ENCODE data around the gene TFEC.
"Not testable (repeated sequence)": the region's sequence is repeated elsewhere in the genome, so short reads cannot be mapped to it uniquely, and the experiment has no call there.

TFEC gene

GRCh38 chr7:116024826-116025809 lies 5.4 kb downstream of the TFEC start:
- in situ Hi-C loops (cut with HindIII; ENCODE audit: low sequenced_read_pairs), result no loop called here
- no peak for DNase-seq (ENCODE audit: low read depth)
- TF ChIP-seq CTCF (IDR thresholded peaks at IDR 0.05; ENCODE audit: low read depth, low read length, missing control alignments), result no peak
- H3K4me3 ChIP-seq (ENCODE audit: low read depth, low read length), result no peak overlapping the region

GRCh38 chr7:116021237-116021636 lies 9.3 kb downstream of the TFEC start:
- no peak for DNase-seq (ENCODE audit: low read depth)
- TF ChIP-seq CTCF (IDR thresholded peaks at IDR 0.05; ENCODE audit: low read depth, low read length, missing control alignments), result no peak
- in situ Hi-C loops (cut with HindIII; ENCODE audit: low sequenced_read_pairs), result no loop called here
- H3K4me3 ChIP-seq (ENCODE audit: low read depth, low read length), result no peak overlapping the region

- no peak overlapping the region for H3K4me3 ChIP-seq (ENCODE audit: low read depth, low read length)
- in situ Hi-C loops (cut with HindIII; ENCODE audit: low sequenced_read_pairs), result no loop called here
- no peak for TF ChIP-seq CTCF (IDR thresholded peaks at IDR 0.05; ENCODE audit: low read depth, low read length, missing control alignments)
- no peak for DNase-seq (ENCODE audit: low read depth)
Measured at GRCh38 chr7:116018731-116019130, 11.8 kb downstream of the TFEC start.

- H3K4me3 ChIP-seq (ENCODE audit: low read depth, low read length), result no peak overlapping the region
- in situ Hi-C loops (cut with HindIII; ENCODE audit: low sequenced_read_pairs), result no loop called here
- no peak for DNase-seq (ENCODE audit: low read depth)
- no peak for TF ChIP-seq CTCF (IDR thresholded peaks at IDR 0.05; ENCODE audit: low read depth, low read length, missing control alignments)
Measured at GRCh38 chr7:116013675-116014074, 16.9 kb downstream of the TFEC start.

- TF ChIP-seq CTCF (IDR thresholded peaks at IDR 0.05; ENCODE audit: low read depth, low read length, missing control alignments), result no peak
- DNase-seq (ENCODE audit: low read depth), result no peak
- in situ Hi-C loops (cut with HindIII; ENCODE audit: low sequenced_read_pairs), result no loop called here
Measured at GRCh38 chr7:116011584-116011983, 19.0 kb downstream of the TFEC start.

GRCh38 chr7:116004762-116005161 lies 25.8 kb downstream of the TFEC start:
- in situ Hi-C loops (cut with HindIII; ENCODE audit: low sequenced_read_pairs); DNase-seq (ENCODE audit: low read depth); H3K4me3 ChIP-seq (ENCODE audit: low read depth, low read length): not testable (repeated sequence)

More at GRCh38 chr7:116011584-116011983, 19.0 kb downstream of the TFEC start:
- no peak overlapping the region for H3K4me3 ChIP-seq (ENCODE audit: low read depth, low read length)

GRCh38 chr7:115997221-115997620 lies 33.3 kb downstream of the TFEC start:
- no peak overlapping the region for H3K4me3 ChIP-seq (ENCODE audit: low read depth, low read length)
- no peak for TF ChIP-seq CTCF (IDR thresholded peaks at IDR 0.05; ENCODE audit: low read depth, low read length, missing control alignments)
- in situ Hi-C loops (cut with HindIII; ENCODE audit: low sequenced_read_pairs), result no loop called here
- DNase-seq (ENCODE audit: low read depth), result no peak

All from astrocyte of the cerebellum (primary cell).